Renal cortex interstitium (tissue), 11 donors: ENCODE results near the gene HOXB2. TPM values are rescaled to one million over a fixed set of nuclear protein-coding genes. Genes with fewer than 3 reads are reported as not detected.
"Not testable (repeated sequence)": the region's sequence is repeated elsewhere in the genome, so short reads cannot be mapped to it uniquely, and the experiment has no call there.

Experiments used
- DNase-seq, 11 donors: peaks; one replicate each; pipeline ENCODE4 v3.0.0-alpha.2; 2013; ENCODE audit warnings: low read depth in 9 of 11, low spot score in 4 of 11; ENCODE audit errors: extremely low read depth in 1 of 11
- polyA plus RNA-seq, 3 donors: library from polyadenylated mRNA; unstranded; fragments of 120-200 nt; gene quantifications; one replicate each; pipeline ENCODE4 v1.2.1, GENCODE V29; 2013; ENCODE audit not compliant: insufficient read length in 3 of 3

The HOXB2 gene
- polyA plus RNA-seq, 3 donors: 42.7 to 52.5 (median 49.0) TPM

DNA sequence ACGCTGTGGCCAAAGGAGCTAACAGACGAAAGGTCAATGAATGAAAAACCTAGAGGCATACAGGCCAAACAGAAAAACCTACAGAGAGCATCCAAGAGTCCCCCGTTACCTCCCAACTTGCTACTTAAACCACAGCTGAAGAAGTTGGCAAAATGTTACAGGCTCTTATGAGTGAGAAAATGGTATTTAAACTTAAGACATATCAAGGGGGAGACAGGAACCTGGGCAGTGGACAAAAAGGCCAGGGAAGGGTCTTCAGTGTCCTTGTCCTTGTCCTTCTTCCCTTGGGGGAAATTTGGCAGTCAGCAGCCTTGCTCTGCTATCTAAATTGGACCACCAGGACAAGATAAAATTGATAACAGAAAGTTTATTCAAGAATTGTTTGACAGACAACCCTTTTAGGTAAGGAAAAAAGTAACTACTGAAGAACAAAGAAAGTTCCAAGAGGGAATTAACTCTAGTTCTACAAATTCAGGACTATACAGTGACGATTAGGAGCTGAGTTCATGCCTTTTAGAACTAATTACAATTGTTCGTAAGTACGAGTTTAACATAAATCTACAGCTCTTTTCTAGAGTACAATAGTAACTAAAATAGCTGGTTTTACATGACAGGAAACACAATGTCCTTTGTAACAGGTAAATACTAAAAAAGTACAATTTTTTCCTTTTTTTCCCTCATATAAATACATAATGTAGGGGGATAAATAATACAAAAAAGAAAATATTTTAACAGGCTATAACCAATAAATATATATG lies 3.8 kb upstream of the HOXB2 start:
- DNase-seq: no peak

DNA sequence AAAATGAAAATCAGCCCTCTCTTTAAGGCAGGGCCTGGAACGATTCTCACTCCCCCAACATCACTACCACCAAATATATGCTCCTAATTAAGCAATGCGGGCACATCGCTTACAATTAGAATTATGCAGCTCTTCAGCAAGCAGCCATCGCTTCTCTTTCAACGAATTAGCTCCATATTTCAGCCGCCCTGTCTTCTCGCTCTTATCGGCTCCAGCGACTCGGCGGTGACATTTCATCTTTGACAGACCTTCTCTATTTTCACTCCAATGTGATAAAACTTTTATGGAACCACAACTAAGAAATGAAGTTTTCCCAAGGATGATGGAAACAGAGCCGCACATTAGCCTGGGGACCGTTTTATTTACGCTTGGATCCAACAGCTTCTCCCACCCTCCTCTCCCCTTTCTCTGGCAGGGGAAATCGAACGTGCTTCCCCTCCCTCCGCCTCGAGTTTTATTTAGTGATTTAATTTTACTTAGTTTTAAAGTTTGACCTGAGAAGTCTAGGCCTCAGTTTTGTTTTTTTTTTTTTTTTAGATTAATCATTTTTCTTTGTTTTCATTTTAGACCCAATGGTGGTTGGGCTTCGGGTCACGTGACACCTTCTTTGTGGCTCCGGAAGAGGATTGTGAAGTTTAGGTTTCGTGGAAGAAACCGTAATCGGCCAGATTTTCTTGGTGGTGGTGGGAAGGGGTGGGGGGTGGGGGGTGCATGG lies 3.1 kb upstream of the HOXB2 start:
- no peak for DNase-seq

DNA sequence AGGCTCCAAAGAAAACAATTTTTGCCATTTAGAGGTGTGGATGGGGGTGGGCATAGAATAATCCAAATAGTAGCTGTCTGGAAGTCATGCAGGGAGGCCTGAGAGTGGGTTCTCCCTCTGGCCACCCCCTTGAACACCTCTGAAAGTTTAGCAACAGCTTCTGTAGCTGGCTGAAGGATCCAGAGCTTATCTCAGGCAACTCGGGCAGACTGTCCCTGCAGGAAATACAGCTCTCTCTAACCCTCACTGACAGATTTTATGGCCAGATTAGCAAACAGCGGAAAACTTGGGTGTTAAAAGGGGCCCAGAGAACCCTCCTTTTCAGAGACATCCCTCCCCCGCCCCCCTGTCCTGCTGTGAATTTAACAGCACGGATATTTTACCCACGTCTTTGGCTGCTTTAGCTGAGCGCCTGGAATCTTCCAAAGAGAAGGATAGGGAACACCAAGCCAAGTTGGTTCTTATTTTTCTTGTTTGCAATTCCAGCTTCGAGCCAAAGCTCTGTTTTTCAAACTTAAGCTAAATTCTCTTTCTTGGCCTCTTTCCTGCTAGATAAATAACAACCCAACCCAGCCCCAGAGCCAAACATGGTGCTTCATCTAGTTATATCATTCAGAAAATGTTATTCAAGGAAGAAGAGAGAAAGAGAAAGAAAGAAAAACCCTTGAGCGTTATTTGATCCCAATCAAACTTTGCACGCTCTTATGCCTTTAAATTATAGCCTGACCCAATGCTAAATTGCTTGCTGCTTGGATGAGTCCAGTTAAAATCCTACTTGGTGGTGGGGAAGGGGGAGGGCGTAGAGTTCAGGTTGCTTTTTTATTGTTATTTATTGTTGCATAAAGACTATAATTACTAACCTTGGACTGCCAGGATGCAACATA lies 2.3 kb upstream of the HOXB2 start:
- peak in 2 of 11 donors; percentile 79 for DNase-seq

DNA sequence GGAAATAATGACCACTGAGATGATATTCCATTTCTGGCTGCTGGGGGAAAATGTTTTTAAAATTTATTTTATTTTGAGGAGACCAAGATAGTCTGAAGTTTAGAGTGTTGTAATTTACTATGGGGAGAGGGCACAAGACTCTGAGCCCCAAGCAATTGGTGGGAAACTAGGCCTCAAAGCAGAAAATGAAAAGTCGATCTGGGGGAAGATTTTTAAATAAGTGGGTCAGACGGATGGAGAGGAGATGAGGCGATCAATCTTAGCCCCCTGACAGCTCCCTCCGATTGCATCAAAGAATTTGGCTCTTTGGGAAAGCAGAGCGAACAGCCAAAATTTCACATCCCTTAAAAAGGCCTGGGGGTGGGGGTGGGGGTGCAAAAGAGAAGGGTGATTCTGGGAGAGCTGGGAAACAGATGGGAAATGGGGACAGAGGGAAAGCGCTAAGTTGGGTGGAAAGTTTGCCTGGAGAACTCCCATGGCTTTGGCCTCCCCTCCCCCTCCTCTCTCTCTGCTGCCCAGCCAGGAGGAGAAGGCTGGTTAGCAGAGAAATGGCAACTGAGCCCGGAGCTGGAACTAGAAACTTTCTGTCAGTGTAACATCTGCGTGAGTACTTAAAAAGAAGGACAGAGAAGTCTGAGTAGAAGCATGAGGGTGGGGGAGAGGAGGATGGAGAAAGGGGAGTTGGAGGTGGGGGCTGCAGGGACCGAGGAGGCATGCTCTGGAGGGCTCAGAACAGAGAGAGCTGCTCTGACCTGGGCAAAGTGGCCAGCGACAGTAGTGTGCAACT lies 1.4 kb upstream of the HOXB2 start:
- DNase-seq: no peak

DNA sequence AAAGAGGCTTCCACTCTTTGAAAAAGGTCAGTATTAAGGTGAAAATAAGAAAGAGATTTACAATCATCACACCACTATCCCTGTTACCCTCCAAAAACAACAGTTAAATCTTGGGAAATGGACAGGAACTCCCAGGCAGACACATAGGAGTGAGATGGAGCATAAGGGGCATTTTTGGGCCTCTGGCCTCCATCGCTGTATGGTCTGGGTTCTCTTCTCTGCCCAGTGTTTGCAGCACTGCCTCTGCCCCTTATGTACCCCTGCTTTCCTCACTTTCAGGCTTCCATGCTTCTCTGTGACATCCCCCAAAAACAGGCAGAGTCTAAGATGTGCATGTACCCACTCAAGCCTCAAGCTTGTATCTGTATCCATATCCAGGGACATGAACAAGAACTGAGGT lies 630 bp upstream of the HOXB2 start:
- DNase-seq: no peak

DNA sequence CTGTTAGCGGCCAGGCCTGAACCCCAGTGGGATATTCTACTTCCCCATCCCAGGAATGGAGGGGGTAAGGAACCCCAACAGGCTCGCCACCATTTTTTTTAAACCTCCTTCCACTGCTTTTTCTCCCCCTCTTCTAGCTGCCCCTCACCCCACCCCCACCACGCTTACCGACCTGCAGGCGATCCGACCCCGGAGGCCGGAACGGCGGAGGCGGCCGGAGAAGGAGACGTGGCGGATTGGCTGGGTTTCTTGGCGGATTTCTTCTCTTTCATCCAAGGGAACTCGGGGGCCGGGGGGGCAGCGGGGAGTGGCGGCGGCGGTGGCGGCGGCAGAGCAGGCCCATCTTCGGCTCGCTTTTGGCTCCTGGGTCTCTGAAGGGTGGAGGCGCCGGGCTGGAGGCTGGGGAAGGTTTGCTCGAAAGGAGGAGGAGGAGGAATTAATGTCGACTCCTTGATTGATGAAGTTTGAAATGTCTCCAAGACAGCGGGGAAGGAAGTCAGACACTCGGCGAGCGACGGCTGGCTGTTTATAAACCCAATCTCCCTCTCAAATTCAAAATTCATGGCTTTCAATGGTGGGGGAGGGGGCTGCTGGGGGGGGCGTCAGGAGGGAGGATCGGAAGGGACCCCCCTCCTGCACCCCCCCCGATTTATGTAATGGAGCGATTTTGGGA lies 424 bp downstream of the HOXB2 start:
- DNase-seq: peak in 2 of 11 donors; percentile 84

DNA sequence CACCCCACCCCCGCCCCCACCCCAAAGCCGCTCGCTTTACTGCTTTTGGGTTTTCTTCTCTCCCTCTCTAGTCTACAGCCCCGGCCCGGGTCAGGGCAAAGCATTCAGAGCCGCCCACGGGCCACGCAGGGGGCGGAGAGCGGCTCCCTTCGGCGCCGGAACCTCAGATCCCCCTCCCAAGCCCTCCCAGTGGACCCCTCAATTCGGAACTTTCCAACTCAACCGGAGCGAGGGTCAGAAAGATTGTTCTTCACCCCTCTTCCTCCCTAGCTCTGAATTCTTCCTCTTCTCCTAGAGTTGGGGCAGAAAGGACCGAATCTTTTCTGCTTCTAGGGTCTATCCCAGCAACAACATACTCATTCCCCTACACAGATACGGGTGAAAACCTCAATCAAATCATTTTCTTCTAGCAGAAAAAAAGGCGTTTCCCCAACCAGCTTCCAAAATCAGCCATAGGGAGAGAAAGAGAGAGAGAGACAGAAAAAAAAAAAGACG lies 1.0 kb downstream of the HOXB2 start:
- DNase-seq: no peak

DNA sequence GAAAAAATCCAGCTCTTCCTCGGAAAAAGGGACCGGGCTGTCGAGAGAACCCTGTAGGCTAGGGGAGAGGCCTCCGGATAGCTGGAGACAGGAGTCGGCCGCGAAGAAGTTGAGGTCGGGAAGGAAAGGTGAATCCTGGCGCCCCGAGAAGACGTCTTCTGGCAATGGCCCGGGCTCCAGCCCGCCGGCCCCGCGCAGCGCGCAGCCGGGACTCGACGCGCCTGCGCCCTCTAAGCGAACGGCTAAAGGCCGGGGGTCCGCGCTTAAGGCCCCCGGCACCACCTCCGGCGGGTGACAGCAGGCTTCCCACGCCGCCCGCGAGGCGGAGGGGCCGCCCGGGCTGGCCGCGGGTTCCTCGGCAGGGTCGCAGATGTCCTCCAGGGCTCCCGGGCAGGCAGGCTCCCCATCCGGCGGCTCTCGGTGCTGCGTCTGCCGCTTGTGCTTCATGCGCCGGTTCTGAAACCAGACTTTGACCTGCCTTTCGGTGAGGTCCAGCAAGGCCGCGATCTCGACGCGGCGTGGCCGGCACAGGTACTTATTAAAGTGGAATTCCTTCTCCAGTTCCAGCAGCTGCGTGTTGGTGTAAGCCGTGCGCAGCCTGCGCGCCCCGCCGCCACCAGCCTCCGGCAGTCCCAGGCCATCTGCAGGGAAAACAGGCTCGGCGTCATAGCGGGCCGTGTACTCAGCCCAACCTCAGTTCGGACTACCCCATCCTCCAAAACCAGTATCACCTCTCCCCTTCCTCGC lies 1.6 kb downstream of the HOXB2 start:
- DNase-seq: no peak

DNA sequence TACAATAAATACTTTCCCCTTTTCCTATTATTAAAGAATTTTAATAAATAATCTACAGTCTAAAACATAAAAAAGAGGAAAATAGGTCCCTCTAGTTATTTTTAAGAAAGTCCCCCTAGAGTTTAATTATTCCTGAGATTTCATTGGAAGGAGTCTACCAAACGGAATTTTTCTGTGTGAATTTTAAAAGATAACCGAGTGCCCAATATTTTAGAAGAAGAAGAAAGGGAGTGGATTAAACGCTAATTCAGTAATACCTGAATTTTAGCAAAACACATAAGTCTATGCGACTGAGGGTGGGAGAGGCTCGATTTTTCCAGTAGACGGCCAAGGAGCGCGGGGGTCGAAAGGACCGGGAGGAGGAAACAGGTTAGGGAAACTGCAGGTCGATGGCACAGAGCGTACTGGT lies 2.2 kb downstream of the HOXB2 start:
- DNase-seq: no peak

DNA sequence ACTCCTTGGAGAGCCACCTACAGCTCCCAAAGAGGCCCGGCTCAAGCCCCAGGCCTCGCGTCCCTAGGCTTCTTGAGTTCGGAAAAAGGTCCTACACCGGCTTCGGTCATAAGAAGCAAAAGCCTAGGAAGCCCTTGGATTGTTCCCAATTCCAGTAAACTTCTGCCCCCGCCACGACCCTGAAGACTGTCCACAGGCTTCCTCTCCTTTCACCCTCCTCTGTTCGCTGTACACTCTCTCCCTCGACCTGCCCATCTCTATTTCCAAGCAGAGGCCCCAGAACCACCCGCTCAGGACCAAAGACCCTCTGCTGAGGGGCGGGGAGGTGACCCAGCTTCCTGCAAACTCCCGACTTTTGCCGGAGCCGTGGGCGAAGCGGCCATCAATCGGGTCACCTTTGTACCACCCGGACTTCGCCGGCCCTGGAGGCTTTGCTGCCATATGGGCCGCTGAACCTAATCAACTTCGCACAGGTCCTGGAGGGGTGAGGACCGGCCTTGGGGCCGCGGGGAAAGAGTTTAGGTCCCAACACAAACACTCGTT lies 2.7 kb downstream of the HOXB2 start:
- no peak for DNase-seq

DNA sequence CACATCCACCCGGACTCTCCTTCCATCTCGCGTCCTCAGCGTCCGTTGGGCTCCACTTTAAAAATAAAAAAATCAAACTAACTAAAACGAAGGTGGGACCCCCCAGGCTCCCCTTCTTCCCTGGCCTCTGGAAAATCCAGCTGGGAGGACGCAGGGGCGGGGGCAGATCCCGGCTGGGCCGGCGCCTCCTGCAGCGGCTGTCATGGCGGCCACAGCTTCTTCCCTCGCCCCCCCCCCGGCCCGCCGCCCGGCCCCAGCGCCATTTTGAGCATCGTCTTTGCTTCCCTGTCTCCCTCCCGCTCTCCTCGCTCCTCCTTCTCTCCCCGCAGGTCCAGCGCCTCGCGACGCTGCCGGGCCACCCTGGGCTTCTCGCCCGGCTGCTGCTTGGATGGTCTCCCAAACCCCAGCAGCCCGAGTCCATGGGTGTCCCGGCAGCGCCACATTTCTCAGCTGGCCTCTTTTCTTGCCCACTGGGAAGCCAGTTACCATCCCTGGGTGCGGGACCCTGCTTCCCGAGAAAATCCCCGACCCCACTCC lies 3.3 kb downstream of the HOXB2 start:
- DNase-seq: no peak

DNA sequence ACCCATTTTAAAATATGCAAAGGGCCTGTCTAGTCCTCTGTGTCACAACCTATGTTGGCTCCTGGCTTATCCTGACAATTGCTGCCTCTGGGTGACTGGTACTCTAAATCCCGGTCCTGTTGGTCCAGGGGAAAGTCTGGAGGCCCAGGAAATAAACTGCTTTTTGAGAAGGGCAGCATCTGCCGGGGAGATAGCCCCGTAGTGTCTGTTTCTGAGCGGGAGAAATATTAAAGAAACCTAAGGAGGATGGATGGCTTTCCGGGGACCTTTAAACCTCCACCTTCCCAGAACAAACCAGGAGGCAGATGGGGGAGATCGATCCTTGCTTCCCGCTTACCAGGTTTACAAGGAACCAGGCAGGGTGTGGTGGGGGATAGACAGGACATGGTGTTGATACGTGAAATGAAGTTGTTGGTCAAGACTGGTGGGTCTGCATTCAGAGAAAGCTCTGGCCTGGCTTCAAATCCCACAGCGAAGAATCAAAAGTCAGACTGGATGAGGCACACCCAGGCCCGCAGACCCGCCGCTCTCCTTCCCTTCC lies 3.8 kb downstream of the HOXB2 start:
- no peak for DNase-seq

DNA sequence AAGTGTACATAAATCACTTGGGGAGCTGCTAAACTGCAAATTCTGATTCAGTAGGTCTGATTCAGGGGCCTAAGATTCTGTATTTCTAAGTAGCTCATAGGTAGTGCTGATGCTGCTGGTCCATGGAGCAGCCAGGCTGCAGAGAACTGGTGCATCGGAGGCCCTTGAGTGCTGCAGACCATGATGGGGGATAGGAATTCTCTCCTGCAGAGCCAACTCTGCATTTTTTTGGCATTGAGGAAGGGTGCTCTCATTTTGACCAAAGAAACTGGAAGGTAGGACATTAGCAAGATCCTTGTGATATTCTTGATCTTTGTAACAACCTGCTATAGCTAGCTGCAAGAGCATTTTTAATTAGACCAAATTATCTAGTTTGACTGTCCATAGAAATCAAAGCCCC lies 4.7 kb downstream of the HOXB2 start:
- DNase-seq: no peak

DNA sequence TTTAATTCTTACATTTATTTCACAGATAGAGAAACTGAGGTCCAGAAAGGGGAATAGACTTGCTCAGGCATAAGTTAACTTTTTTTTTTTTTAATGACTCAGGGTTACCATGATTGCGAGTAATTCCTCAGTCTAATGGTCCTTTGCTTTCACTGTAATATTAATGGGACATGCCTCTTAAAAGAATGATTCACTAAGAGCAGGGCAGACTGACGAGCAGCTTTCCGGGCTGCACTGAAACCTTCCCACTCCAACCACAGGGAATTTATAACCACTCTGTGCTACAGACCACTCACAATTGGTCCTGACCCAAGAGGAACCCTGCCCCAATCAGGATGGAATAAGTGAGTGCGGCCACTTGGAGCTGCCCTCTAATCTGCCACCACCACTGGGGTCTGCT lies 5.7 kb downstream of the HOXB2 start:
- DNase-seq: no peak

DNA sequence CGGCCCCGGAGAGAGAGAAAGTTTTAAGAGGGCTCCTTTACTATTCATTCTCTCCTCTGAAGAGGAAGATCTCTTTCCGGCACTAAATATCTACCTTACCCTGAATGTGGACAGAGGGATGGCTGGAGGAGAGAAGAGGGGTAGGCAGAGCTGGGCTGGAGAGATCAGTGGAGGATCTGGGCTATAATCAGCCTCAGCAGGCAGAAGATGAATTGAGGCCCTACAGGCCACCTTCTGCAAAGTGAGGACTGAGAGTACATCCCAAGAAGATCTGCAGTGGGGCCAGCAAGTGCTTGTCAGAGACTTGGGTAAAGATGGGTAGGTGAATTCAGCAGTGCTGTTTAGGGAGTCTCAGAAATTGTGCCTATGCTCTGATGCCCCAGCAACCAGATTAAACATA lies 7.6 kb downstream of the HOXB2 start:
- no peak for DNase-seq

DNA sequence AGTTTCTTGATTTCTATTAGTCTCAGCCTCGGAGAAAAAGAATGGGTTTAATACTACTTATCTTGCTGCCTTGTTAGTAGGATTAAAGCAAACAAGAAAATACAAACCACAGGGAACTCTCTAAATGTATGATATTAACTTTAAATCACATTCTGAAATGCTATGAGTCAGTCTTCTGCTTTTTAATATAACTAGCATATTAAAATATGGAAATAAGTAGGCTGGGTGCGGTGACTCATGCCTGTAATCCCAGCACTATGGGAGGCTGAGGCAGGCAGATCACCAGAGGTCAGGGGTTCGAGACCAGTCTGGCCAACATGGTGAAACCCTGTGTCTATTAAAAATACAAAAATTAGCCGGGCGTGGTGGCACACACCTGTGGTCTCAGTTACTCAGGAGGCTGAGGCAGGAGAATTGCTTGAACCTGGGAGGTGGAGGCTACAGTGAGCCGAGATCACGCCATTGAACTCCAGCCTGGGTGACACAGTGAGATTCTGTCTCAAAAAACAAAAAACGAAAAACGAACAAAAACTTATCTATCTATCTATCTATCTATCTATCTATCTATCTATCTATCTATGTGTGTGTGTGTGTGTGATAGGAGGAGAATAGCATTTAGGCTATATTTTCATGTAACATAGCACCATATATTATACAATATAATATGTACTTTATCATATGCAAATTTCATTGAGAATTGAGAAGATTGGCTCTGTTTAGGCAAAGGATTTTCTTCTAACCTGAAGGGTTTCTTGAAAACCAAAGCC lies 8.9 kb downstream of the HOXB2 start:
- not testable (repeated sequence) for DNase-seq
